IMR-90 (cell line): ENCODE results near the gene TACC2. TPM values are rescaled to one million over a fixed set of nuclear protein-coding genes. Genes with fewer than 3 reads are reported as not detected.

Experiments used
- ATAC-seq: fragments of 200-7000 bp; cut with Tn5 transposase; 2 replicates; pipeline ENCODE4 v1.9.1; 2020; ENCODE audit warnings: low read depth, mild to moderate bottlenecking, moderate library complexity
- BruUV-seq: library from RNA; stranded (reverse); fragments of 400-500 nt; replicated peaks from 2 replicates; lab custom pipeline; 2021; lab: Mats Ljungman, UMichigan
- CTCF ChIA-PET: fragments of 300-600 bp; formaldehyde crosslinking; extraction: SDS; loops from one replicate; lab custom pipeline; 2021; ENCODE audit warnings: antibody characterized with exemption; lab: Yijun Ruan, JAX
- POLR2A ChIA-PET: fragments of 300-600 bp; sonication (Branson Sonifier 250); formaldehyde crosslinking; loops from one replicate; lab custom pipeline; 2022; ENCODE audit warnings: antibody characterized with exemption; ENCODE audit not compliant: unreplicated experiment; lab: Charles Lee
- DNase-seq: peaks from one replicate; pipeline ENCODE4 v3.0.0; 2013
- H2AFZ ChIP-seq: replicated peaks from 2 replicates; pipeline ENCODE3; 2013; ENCODE audit warnings: low read length, mild to moderate bottlenecking; ENCODE audit not compliant: poor library complexity
- H2AK5ac ChIP-seq: 2 replicates; pipeline ENCODE4 v1.6.1; 2013; ENCODE audit warnings: low read depth, low read length, inconsistent platforms
- H2AK9ac ChIP-seq: replicated peaks from 2 replicates; pipeline ENCODE3; 2013; ENCODE audit warnings: mild to moderate bottlenecking, low read depth, low read length, moderate library complexity; ENCODE audit not compliant: poor library complexity
- H2BK120ac ChIP-seq: 2 replicates; pipeline ENCODE4 v1.6.1; 2013; ENCODE audit warnings: low read depth, low read length, inconsistent platforms
- H2BK15ac ChIP-seq: 3 replicates; pipeline ENCODE4 v1.6.1; 2013; ENCODE audit warnings: low read depth, low read length, inconsistent platforms
- H2BK20ac ChIP-seq: 2 replicates; pipeline ENCODE4 v1.6.1; 2013; ENCODE audit warnings: low read depth, mild to moderate bottlenecking, inconsistent platforms, low read length, moderate library complexity
- H2BK5ac ChIP-seq: 2 replicates; pipeline ENCODE4 v1.6.1; 2013; ENCODE audit warnings: mild to moderate bottlenecking, low read depth, low read length, inconsistent platforms; ENCODE audit not compliant: poor library complexity, severe bottlenecking
- H3K14ac ChIP-seq: replicated peaks from 2 replicates; pipeline ENCODE4 v1.6.1; 2013; ENCODE audit warnings: low read depth, low read length, inconsistent platforms
- H3K18ac ChIP-seq: 2 replicates; pipeline ENCODE4 v1.6.1; 2013; ENCODE audit warnings: low read depth, low read length, control low read depth
- H3K23ac ChIP-seq: 2 replicates; pipeline ENCODE4 v1.6.1; 2013; ENCODE audit warnings: low read depth, low read length, inconsistent platforms
- H3K27ac ChIP-seq: 2 replicates; pipeline ENCODE4 v1.5.1; 2013; ENCODE audit warnings: mild to moderate bottlenecking, control low read depth, low read length; ENCODE audit not compliant: insufficient read depth
- H3K27me3 ChIP-seq: 2 replicates; pipeline ENCODE4 v1.6.1; 2013; ENCODE audit warnings: low read length; ENCODE audit not compliant: control insufficient read depth, insufficient read depth
- H3K36me3 ChIP-seq: 2 replicates; pipeline ENCODE4 v1.6.1; 2013; ENCODE audit warnings: low read length, mixed read lengths; ENCODE audit not compliant: control insufficient read depth, insufficient read depth
- H3K4ac ChIP-seq: 2 replicates; pipeline ENCODE4 v1.6.1; 2013; ENCODE audit warnings: low read depth, low read length, inconsistent platforms
- H3K4me1 ChIP-seq: 2 replicates; pipeline ENCODE4 v1.6.1; 2013; ENCODE audit warnings: low read length, mixed read lengths; ENCODE audit not compliant: control insufficient read depth, insufficient read depth
- H3K4me2 ChIP-seq: 2 replicates; pipeline ENCODE4 v1.6.1; 2013; ENCODE audit warnings: low read depth, mild to moderate bottlenecking, control low read depth, low read length, moderate library complexity
- H3K4me3 ChIP-seq: 2 replicates; pipeline ENCODE4 v1.5.1; 2013; ENCODE audit warnings: low read depth, mild to moderate bottlenecking, control low read depth, low read length, moderate library complexity; ENCODE audit not compliant: insufficient read depth
- H3K56ac ChIP-seq: 2 replicates; pipeline ENCODE4 v1.6.1; 2013; ENCODE audit warnings: low read length, inconsistent platforms; ENCODE audit not compliant: insufficient read depth; ENCODE audit errors: extremely low read depth
- H3K79me1 ChIP-seq, 2 experiments: 2 replicates each; pipeline ENCODE4 v1.6.1; 2013; ENCODE audit warnings: low read length in 2 of 2, inconsistent platforms in 1 of 2, low read depth in 1 of 2
- H3K9ac ChIP-seq: 2 replicates; pipeline ENCODE4 v1.6.1; 2013; ENCODE audit warnings: low read depth, low read length, control low read depth
- H3K9me1 ChIP-seq: 2 replicates; pipeline ENCODE4 v1.6.1; 2013; ENCODE audit warnings: low read length, inconsistent platforms; ENCODE audit not compliant: insufficient read depth
- H3K9me3 ChIP-seq: 2 replicates; pipeline ENCODE4 v1.6.1; 2013; ENCODE audit warnings: low read length; ENCODE audit not compliant: control insufficient read depth, insufficient read depth
- H4K20me1 ChIP-seq: 2 replicates; pipeline ENCODE4 v1.6.1; 2013; ENCODE audit warnings: low read length, inconsistent platforms; ENCODE audit not compliant: insufficient read depth
- H4K5ac ChIP-seq: 2 replicates; pipeline ENCODE4 v1.6.1; 2013; ENCODE audit warnings: mild to moderate bottlenecking, low read depth, low read length, control low read depth
- H4K8ac ChIP-seq, 2 experiments: 2 replicates each; pipeline ENCODE4 v1.6.1; 2013; ENCODE audit warnings: low read depth in 2 of 2, low read length in 2 of 2, control low read depth in 1 of 2, inconsistent platforms in 1 of 2
- H4K91ac ChIP-seq: 2 replicates; pipeline ENCODE4 v1.6.1; 2013; ENCODE audit warnings: low read depth, low read length, inconsistent platforms; ENCODE audit not compliant: insufficient read depth
- BHLHE40 ChIP-seq: fragments of 150-350 bp; IDR thresholded peaks from 2 replicates; pipeline ENCODE4 v1.6.1; 2016; ENCODE audit warnings: mild to moderate bottlenecking, low read depth, low read length
- MAFK ChIP-seq: IDR thresholded peaks from 2 replicates; pipeline ENCODE4 v1.6.1; 2012; ENCODE audit warnings: low read depth, low read length, improper control_type of control experiment
- MAZ ChIP-seq: IDR thresholded peaks from 2 replicates; pipeline ENCODE4 v1.6.1; 2012; ENCODE audit warnings: low read depth, mild to moderate bottlenecking, low read length, improper control_type of control experiment, moderate library complexity, borderline replicate concordance
- MXI1 ChIP-seq: IDR thresholded peaks from 2 replicates; pipeline ENCODE4 v1.6.1; 2012; ENCODE audit warnings: low read depth, mild to moderate bottlenecking, low read length, moderate library complexity, borderline replicate concordance
- RFX5 ChIP-seq: IDR thresholded peaks from 2 replicates; pipeline ENCODE4 v1.8.0; 2012; ENCODE audit warnings: low read depth, mild to moderate bottlenecking, low read length, moderate library complexity
- WGBS, 2 experiments: methylation state at CpG; one replicate each; pipeline versions ENCODE4 v1.1.5 to v1.1.7; 2013; ENCODE audit warnings: missing lambda C conversion rate in 2 of 2; ENCODE audit not compliant: insufficient read length in 1 of 2; ENCODE audit errors: extremely low coverage in 2 of 2; 5-methylcytosine and 5-hydroxymethylcytosine counted together
- dilution Hi-C: fragments of 300-500 bp; cut with HindIII; formaldehyde crosslinking; loops from one replicate; pipeline ENCODE4 v1.14.3; 2018; ENCODE audit warnings: low sequenced_read_pairs; ENCODE audit not compliant: unreplicated experiment
- in situ Hi-C: fragments of 300-500 bp; cut with MboI; formaldehyde crosslinking; loops from 3 replicates; pipeline ENCODE4 v1.14.3; 2019; ENCODE audit warnings: low sequenced_read_pairs, inconsistent platforms, mixed read lengths
- intact Hi-C: fragments of 100-400 bp; cut with micrococcal nuclease; formaldehyde crosslinking; loops from 2 replicates; pipeline ENCODE4 v1.10.0; 2022
- polyA plus RNA-seq, 3 experiments: library from polyadenylated mRNA; depleted of rRNA; stranded (reverse); fragments of >200 nt; gene quantifications; 2 replicates each; pipeline ENCODE4 v1.2.3, GENCODE V29; 2012; ENCODE audit warnings: low replicate concordance in 1 of 3
- total RNA-seq: library from RNA; depleted of rRNA; stranded (reverse); fragments of >200 nt; gene quantifications from 2 replicates; pipeline ENCODE4 v1.2.3, GENCODE V29; 2012

TACC2 gene
- total and polyA plus RNA-seq, 2 of the 4 experiments (the other 2 are of a cell fraction) = 2.9 to 15.4 TPM

GRCh38 chr10:122213766-122214165 is 224.8 kb downstream of the TACC2 start:
- no peaks in the 10 kb centered on the region; the same call in 1 of the 2 replicates for H4K20me1 ChIP-seq
- BruUV-seq = no TSS peak
- H3K27ac ChIP-seq = no peak overlapping the region
- no peaks in the 10 kb centered on the region for H3K27me3 ChIP-seq
- no peak overlapping the region for H2BK20ac ChIP-seq
- H4K91ac ChIP-seq = no peak overlapping the region
- no peak overlapping the region for H2BK5ac ChIP-seq
- TF ChIP-seq RFX5 = no peak
- no peak for TF ChIP-seq BHLHE40
- TF ChIP-seq MAFK = no peak
- no peak for TF ChIP-seq MAZ
- no peak for TF ChIP-seq MXI1
- H3K18ac ChIP-seq = no peak overlapping the region
- no peak overlapping the region for H2AK5ac ChIP-seq
- no peak overlapping the region for H2AFZ ChIP-seq
- H3K23ac ChIP-seq = no peak overlapping the region
- no peak overlapping the region for H3K4ac ChIP-seq
- H3K56ac ChIP-seq = no peak overlapping the region
- H3K4me3 ChIP-seq = no peak overlapping the region
- POLR2A ChIA-PET = no interaction called here
- no peak overlapping the region for H4K8ac ChIP-seq
- intact Hi-C loops (no loop called here), in situ Hi-C loops (no loop called here), dilution Hi-C loops (no loop called here)
- H3K36me3 ChIP-seq = peaks cover 19% of the 10 kb centered on the region
- H3K79me1 ChIP-seq = peaks cover 0 to 14% of the 10 kb centered on the region in 2 experiments; a peak in 3 of 4 replicates
- no peak overlapping the region for H2AK9ac ChIP-seq
- DNase-seq = no peak
- H3K4me1 ChIP-seq = no peaks in the 10 kb centered on the region; the same call in 1 of the 2 replicates
- 79% methylated on average over 4 of the region's 7 CpGs; no CpG with 5 or more reads in 1 of the 2 experiments for WGBS, 2 experiments
- no peak overlapping the region for H2BK15ac ChIP-seq
- ATAC-seq = no peak; the same call in 1 of the 2 replicates
- no peak overlapping the region for H3K14ac ChIP-seq
- no peak overlapping the region for H3K4me2 ChIP-seq
- CTCF ChIA-PET = no interaction called here
- no peak overlapping the region for H2BK120ac ChIP-seq
- H3K9me3 ChIP-seq = no peaks in the 10 kb centered on the region
- H3K9me1 ChIP-seq = peaks cover 11% of the 10 kb centered on the region; the same call in 1 of the 2 replicates
- H3K9ac ChIP-seq = no peak overlapping the region
- no peak overlapping the region for H4K5ac ChIP-seq
